IMR-90 (cell line): ENCODE data around the gene CT45A10. TPM values are rescaled to one million over a fixed set of nuclear protein-coding genes. Genes with fewer than 3 reads are reported as not detected.

ENCODE experiments used
- ATAC-seq: fragments of 200-7000 bp; cut with Tn5 transposase; 2 replicates; pipeline ENCODE4 v1.9.1; 2020; ENCODE audit warnings: low read depth, mild to moderate bottlenecking, moderate library complexity
- BruUV-seq: library from RNA; stranded (reverse); fragments of 400-500 nt; replicated peaks from 2 replicates; lab custom pipeline; 2021; lab: Mats Ljungman, UMichigan
- CTCF ChIA-PET: fragments of 300-600 bp; formaldehyde crosslinking; extraction: SDS; loops from one replicate; lab custom pipeline; 2021; ENCODE audit warnings: antibody characterized with exemption; lab: Yijun Ruan, JAX
- POLR2A ChIA-PET: fragments of 300-600 bp; sonication (Branson Sonifier 250); formaldehyde crosslinking; loops from one replicate; lab custom pipeline; 2022; ENCODE audit warnings: antibody characterized with exemption; ENCODE audit not compliant: unreplicated experiment; lab: Charles Lee
- DNase-seq: peaks from one replicate; pipeline ENCODE4 v3.0.0; 2013
- H2AFZ ChIP-seq: replicated peaks from 2 replicates; pipeline ENCODE3; 2013; ENCODE audit warnings: low read length, mild to moderate bottlenecking; ENCODE audit not compliant: poor library complexity
- H2AK5ac ChIP-seq: 2 replicates; pipeline ENCODE4 v1.6.1; 2013; ENCODE audit warnings: low read depth, low read length, inconsistent platforms
- H2AK9ac ChIP-seq: replicated peaks from 2 replicates; pipeline ENCODE3; 2013; ENCODE audit warnings: mild to moderate bottlenecking, low read depth, low read length, moderate library complexity; ENCODE audit not compliant: poor library complexity
- H2BK120ac ChIP-seq: 2 replicates; pipeline ENCODE4 v1.6.1; 2013; ENCODE audit warnings: low read depth, low read length, inconsistent platforms
- H2BK15ac ChIP-seq: 3 replicates; pipeline ENCODE4 v1.6.1; 2013; ENCODE audit warnings: low read depth, low read length, inconsistent platforms
- H2BK20ac ChIP-seq: 2 replicates; pipeline ENCODE4 v1.6.1; 2013; ENCODE audit warnings: low read depth, mild to moderate bottlenecking, inconsistent platforms, low read length, moderate library complexity
- H2BK5ac ChIP-seq: 2 replicates; pipeline ENCODE4 v1.6.1; 2013; ENCODE audit warnings: mild to moderate bottlenecking, low read depth, low read length, inconsistent platforms; ENCODE audit not compliant: poor library complexity, severe bottlenecking
- H3K14ac ChIP-seq: replicated peaks from 2 replicates; pipeline ENCODE4 v1.6.1; 2013; ENCODE audit warnings: low read depth, low read length, inconsistent platforms
- H3K18ac ChIP-seq: 2 replicates; pipeline ENCODE4 v1.6.1; 2013; ENCODE audit warnings: low read depth, low read length, control low read depth
- H3K23ac ChIP-seq: 2 replicates; pipeline ENCODE4 v1.6.1; 2013; ENCODE audit warnings: low read depth, low read length, inconsistent platforms
- H3K27ac ChIP-seq: 2 replicates; pipeline ENCODE4 v1.5.1; 2013; ENCODE audit warnings: mild to moderate bottlenecking, control low read depth, low read length; ENCODE audit not compliant: insufficient read depth
- H3K27me3 ChIP-seq: 2 replicates; pipeline ENCODE4 v1.6.1; 2013; ENCODE audit warnings: low read length; ENCODE audit not compliant: control insufficient read depth, insufficient read depth
- H3K36me3 ChIP-seq: 2 replicates; pipeline ENCODE4 v1.6.1; 2013; ENCODE audit warnings: low read length, mixed read lengths; ENCODE audit not compliant: control insufficient read depth, insufficient read depth
- H3K4ac ChIP-seq: 2 replicates; pipeline ENCODE4 v1.6.1; 2013; ENCODE audit warnings: low read depth, low read length, inconsistent platforms
- H3K4me1 ChIP-seq: 2 replicates; pipeline ENCODE4 v1.6.1; 2013; ENCODE audit warnings: low read length, mixed read lengths; ENCODE audit not compliant: control insufficient read depth, insufficient read depth
- H3K4me2 ChIP-seq: 2 replicates; pipeline ENCODE4 v1.6.1; 2013; ENCODE audit warnings: low read depth, mild to moderate bottlenecking, control low read depth, low read length, moderate library complexity
- H3K4me3 ChIP-seq: 2 replicates; pipeline ENCODE4 v1.5.1; 2013; ENCODE audit warnings: low read depth, mild to moderate bottlenecking, control low read depth, low read length, moderate library complexity; ENCODE audit not compliant: insufficient read depth
- H3K56ac ChIP-seq: 2 replicates; pipeline ENCODE4 v1.6.1; 2013; ENCODE audit warnings: low read length, inconsistent platforms; ENCODE audit not compliant: insufficient read depth; ENCODE audit errors: extremely low read depth
- H3K79me1 ChIP-seq, 2 experiments: 2 replicates each; pipeline ENCODE4 v1.6.1; 2013; ENCODE audit warnings: low read length in 2 of 2, inconsistent platforms in 1 of 2, low read depth in 1 of 2
- H3K9ac ChIP-seq: 2 replicates; pipeline ENCODE4 v1.6.1; 2013; ENCODE audit warnings: low read depth, low read length, control low read depth
- H3K9me1 ChIP-seq: 2 replicates; pipeline ENCODE4 v1.6.1; 2013; ENCODE audit warnings: low read length, inconsistent platforms; ENCODE audit not compliant: insufficient read depth
- H3K9me3 ChIP-seq: 2 replicates; pipeline ENCODE4 v1.6.1; 2013; ENCODE audit warnings: low read length; ENCODE audit not compliant: control insufficient read depth, insufficient read depth
- H4K20me1 ChIP-seq: 2 replicates; pipeline ENCODE4 v1.6.1; 2013; ENCODE audit warnings: low read length, inconsistent platforms; ENCODE audit not compliant: insufficient read depth
- H4K5ac ChIP-seq: 2 replicates; pipeline ENCODE4 v1.6.1; 2013; ENCODE audit warnings: mild to moderate bottlenecking, low read depth, low read length, control low read depth
- H4K8ac ChIP-seq, 2 experiments: 2 replicates each; pipeline ENCODE4 v1.6.1; 2013; ENCODE audit warnings: low read depth in 2 of 2, low read length in 2 of 2, control low read depth in 1 of 2, inconsistent platforms in 1 of 2
- H4K91ac ChIP-seq: 2 replicates; pipeline ENCODE4 v1.6.1; 2013; ENCODE audit warnings: low read depth, low read length, inconsistent platforms; ENCODE audit not compliant: insufficient read depth
- BHLHE40 ChIP-seq: fragments of 150-350 bp; IDR thresholded peaks from 2 replicates; pipeline ENCODE4 v1.6.1; 2016; ENCODE audit warnings: mild to moderate bottlenecking, low read depth, low read length
- CEBPB ChIP-seq: IDR thresholded peaks from 2 replicates; pipeline ENCODE4 v1.6.1; 2012; ENCODE audit warnings: low read depth, low read length, improper control_type of control experiment
- CHD1 ChIP-seq: IDR thresholded peaks from 2 replicates; pipeline ENCODE4 v1.6.1; 2012; ENCODE audit warnings: low read depth, low read length, improper control_type of control experiment
- ELK1 ChIP-seq: fragments of 150-350 bp; IDR thresholded peaks from 2 replicates; pipeline ENCODE4 v1.6.1; 2016; ENCODE audit warnings: low read depth, mild to moderate bottlenecking, low read length, moderate library complexity, borderline replicate concordance
- FOS ChIP-seq: fragments of 150-350 bp; IDR thresholded peaks from 2 replicates; pipeline ENCODE4 v1.6.1; 2016; ENCODE audit warnings: low read depth, low read length
- MAFK ChIP-seq: IDR thresholded peaks from 2 replicates; pipeline ENCODE4 v1.6.1; 2012; ENCODE audit warnings: low read depth, low read length, improper control_type of control experiment
- MAZ ChIP-seq: IDR thresholded peaks from 2 replicates; pipeline ENCODE4 v1.6.1; 2012; ENCODE audit warnings: low read depth, mild to moderate bottlenecking, low read length, improper control_type of control experiment, moderate library complexity, borderline replicate concordance
- MXI1 ChIP-seq: IDR thresholded peaks from 2 replicates; pipeline ENCODE4 v1.6.1; 2012; ENCODE audit warnings: low read depth, mild to moderate bottlenecking, low read length, moderate library complexity, borderline replicate concordance
- NFE2L2 ChIP-seq: fragments of 150-350 bp; IDR thresholded peaks from 2 replicates; pipeline ENCODE4 v1.6.1; 2016; ENCODE audit warnings: low read depth, mild to moderate bottlenecking, low read length
- POLR2A ChIP-seq: IDR thresholded peaks from 2 replicates; pipeline ENCODE4 v1.6.1; 2012; ENCODE audit warnings: mild to moderate bottlenecking, low read depth, low read length
- RAD21 ChIP-seq: IDR thresholded peaks from 2 replicates; pipeline ENCODE4 v1.6.1; 2012; ENCODE audit warnings: low read length, improper control_type of control experiment
- RCOR1 ChIP-seq: IDR thresholded peaks from 2 replicates; pipeline ENCODE4 v1.6.1; 2012; ENCODE audit warnings: mild to moderate bottlenecking, low read length, improper control_type of control experiment; ENCODE audit not compliant: insufficient replicate concordance
- RFX5 ChIP-seq: IDR thresholded peaks from 2 replicates; pipeline ENCODE4 v1.8.0; 2012; ENCODE audit warnings: low read depth, mild to moderate bottlenecking, low read length, moderate library complexity
- SMC3 ChIP-seq: fragments of 150-350 bp; IDR thresholded peaks from 2 replicates; pipeline ENCODE4 v1.6.1; 2016; ENCODE audit warnings: low read depth, mild to moderate bottlenecking, antibody characterized with exemption, low read length, moderate library complexity
- USF2 ChIP-seq: fragments of 150-350 bp; IDR thresholded peaks from 2 replicates; pipeline ENCODE4 v1.6.1; 2017; ENCODE audit warnings: mild to moderate bottlenecking, antibody characterized with exemption, low read length, low read depth
- WGBS, 2 experiments: methylation state at CpG; one replicate each; pipeline versions ENCODE4 v1.1.5 to v1.1.7; 2013; ENCODE audit warnings: missing lambda C conversion rate in 2 of 2; ENCODE audit not compliant: insufficient read length in 1 of 2; ENCODE audit errors: extremely low coverage in 2 of 2; 5-methylcytosine and 5-hydroxymethylcytosine counted together
- dilution Hi-C: fragments of 300-500 bp; cut with HindIII; formaldehyde crosslinking; loops from one replicate; pipeline ENCODE4 v1.14.3; 2018; ENCODE audit warnings: low sequenced_read_pairs; ENCODE audit not compliant: unreplicated experiment
- in situ Hi-C: fragments of 300-500 bp; cut with MboI; formaldehyde crosslinking; loops from 3 replicates; pipeline ENCODE4 v1.14.3; 2019; ENCODE audit warnings: low sequenced_read_pairs, inconsistent platforms, mixed read lengths
- intact Hi-C: fragments of 100-400 bp; cut with micrococcal nuclease; formaldehyde crosslinking; loops from 2 replicates; pipeline ENCODE4 v1.10.0; 2022
- polyA plus RNA-seq, 3 experiments: library from polyadenylated mRNA; depleted of rRNA; stranded (reverse); fragments of >200 nt; gene quantifications; 2 replicates each; pipeline ENCODE4 v1.2.3, GENCODE V29; 2012; ENCODE audit warnings: low replicate concordance in 1 of 3
- total RNA-seq: library from RNA; depleted of rRNA; stranded (reverse); fragments of >200 nt; gene quantifications from 2 replicates; pipeline ENCODE4 v1.2.3, GENCODE V29; 2012
- TF ChIP-seq, protein P1 (sequence below): conservative IDR thresholded peaks from 2 replicates; pipeline ENCODE4 v1.5.1; 2012; ENCODE audit warnings: mild to moderate bottlenecking, low read depth, low read length, improper control_type of control experiment

CT45A10 gene
- total and polyA plus RNA-seq, 2 of the 4 experiments (the other 2 are of a cell fraction): not detected

DNA sequence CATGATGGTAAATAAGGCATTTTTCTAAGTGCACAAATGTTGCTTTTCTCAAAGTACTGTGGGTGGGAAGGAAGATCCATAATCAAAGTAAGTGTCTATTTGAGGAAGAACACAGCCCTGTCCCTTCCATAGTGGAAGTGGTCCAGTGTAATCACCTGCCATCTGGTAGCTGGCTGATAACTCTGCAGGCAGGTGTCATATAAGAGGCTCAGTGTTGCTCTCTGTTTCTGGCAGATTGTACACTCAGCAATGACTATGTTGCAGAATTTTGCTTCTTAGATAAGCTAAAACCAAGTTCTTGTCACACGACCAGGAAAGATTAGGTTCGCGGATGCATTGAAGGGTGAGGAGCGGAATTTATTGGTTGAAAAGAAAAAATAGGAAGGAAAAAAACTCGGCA, 21.2 kb upstream of the CT45A10 start:
- no peak overlapping the region for H4K91ac ChIP-seq
- no peak overlapping the region for H3K4me3 ChIP-seq
- in situ Hi-C loops: no loop called here
- H3K18ac ChIP-seq: no peak overlapping the region
- H2BK120ac ChIP-seq: no peak overlapping the region
- no peak overlapping the region for H2AFZ ChIP-seq
- no peak overlapping the region for H3K14ac ChIP-seq
- no peaks in the 10 kb centered on the region for H3K4me1 ChIP-seq
- H3K27ac ChIP-seq: no peak overlapping the region
- no peak overlapping the region for H2AK9ac ChIP-seq
- H3K9ac ChIP-seq: no peak overlapping the region
- no peak overlapping the region for H2BK20ac ChIP-seq
- H3K4ac ChIP-seq: no peak overlapping the region
- dilution Hi-C loops: no loop called here
- ChIA-PET POLR2A (no interaction called here), CTCF (no interaction called here)
- no peak overlapping the region for H4K8ac ChIP-seq
- no peaks in the 10 kb centered on the region for H3K9me3 ChIP-seq
- no peak overlapping the region for H2AK5ac ChIP-seq
- no peaks in the 10 kb centered on the region for H3K36me3 ChIP-seq
- peaks cover 5% of the 10 kb centered on the region for H3K27me3 ChIP-seq
- no peak overlapping the region for H2BK15ac ChIP-seq
- ATAC-seq (no peak), DNase-seq (no peak)
- intact Hi-C loops: no loop called here
- H3K4me2 ChIP-seq: no peak overlapping the region
- H3K79me1 ChIP-seq: no peaks in the 10 kb centered on the region
- whole genome bisulfite sequencing, 2 experiments: no CpG with 5 or more reads among the region's 5 CpGs
- no peak overlapping the region for H2BK5ac ChIP-seq
- no peak overlapping the region for H3K56ac ChIP-seq
- no peaks in the 10 kb centered on the region for H4K20me1 ChIP-seq
- H3K23ac ChIP-seq: no peak overlapping the region
- H4K5ac ChIP-seq: no peak overlapping the region
- BruUV-seq: no TSS peak
- TF ChIP-seq BHLHE40: no peak
- TF ChIP-seq SMC3: no peak
- TF ChIP-seq NFE2L2: no peak
- TF ChIP-seq RCOR1: no peak
- TF ChIP-seq MAFK: no peak
- no peak for TF ChIP-seq CHD1
- no peak for TF ChIP-seq MXI1
- no peak for TF ChIP-seq MAZ
- no peak for TF ChIP-seq USF2
- TF ChIP-seq CEBPB: no peak
- TF ChIP-seq, protein P1, sequence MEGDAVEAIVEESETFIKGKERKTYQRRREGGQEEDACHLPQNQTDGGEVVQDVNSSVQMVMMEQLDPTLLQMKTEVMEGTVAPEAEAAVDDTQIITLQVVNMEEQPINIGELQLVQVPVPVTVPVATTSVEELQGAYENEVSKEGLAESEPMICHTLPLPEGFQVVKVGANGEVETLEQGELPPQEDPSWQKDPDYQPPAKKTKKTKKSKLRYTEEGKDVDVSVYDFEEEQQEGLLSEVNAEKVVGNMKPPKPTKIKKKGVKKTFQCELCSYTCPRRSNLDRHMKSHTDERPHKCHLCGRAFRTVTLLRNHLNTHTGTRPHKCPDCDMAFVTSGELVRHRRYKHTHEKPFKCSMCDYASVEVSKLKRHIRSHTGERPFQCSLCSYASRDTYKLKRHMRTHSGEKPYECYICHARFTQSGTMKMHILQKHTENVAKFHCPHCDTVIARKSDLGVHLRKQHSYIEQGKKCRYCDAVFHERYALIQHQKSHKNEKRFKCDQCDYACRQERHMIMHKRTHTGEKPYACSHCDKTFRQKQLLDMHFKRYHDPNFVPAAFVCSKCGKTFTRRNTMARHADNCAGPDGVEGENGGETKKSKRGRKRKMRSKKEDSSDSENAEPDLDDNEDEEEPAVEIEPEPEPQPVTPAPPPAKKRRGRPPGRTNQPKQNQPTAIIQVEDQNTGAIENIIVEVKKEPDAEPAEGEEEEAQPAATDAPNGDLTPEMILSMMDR: no peak
- TF ChIP-seq FOS: no peak
- no peak for TF ChIP-seq ELK1
- TF ChIP-seq RAD21: no peak
- TF ChIP-seq RFX5: no peak
- no peak for TF ChIP-seq POLR2A
- no peaks in the 10 kb centered on the region for H3K9me1 ChIP-seq
